Endodermal cell (in vitro differentiated cells): Measurements from ENCODE around the gene GATB. TPM values are rescaled to one million over a fixed set of nuclear protein-coding genes. Genes with fewer than 3 reads are reported as not detected.

Source experiments
- DNase-seq: peaks from one replicate; pipeline ENCODE4 v3.0.0-alpha.2; 2017
- H3K27ac ChIP-seq: 2 replicates; pipeline ENCODE4 v1.5.1; 2013; ENCODE audit warnings: mild to moderate bottlenecking, low read depth, low read length, moderate library complexity
- H3K27me3 ChIP-seq: 2 replicates; pipeline ENCODE4 v1.6.1; 2013; ENCODE audit warnings: mild to moderate bottlenecking, low read length, moderate library complexity; ENCODE audit not compliant: insufficient read depth, control insufficient read depth, poor library complexity, severe bottlenecking
- H3K36me3 ChIP-seq: 2 replicates; pipeline ENCODE4 v1.7.0; 2013; ENCODE audit warnings: mild to moderate bottlenecking, low read length, moderate library complexity; ENCODE audit not compliant: control insufficient read depth, insufficient read depth
- H3K4me1 ChIP-seq: one replicate; pipeline ENCODE4 v1.7.0; 2013; ENCODE audit warnings: low read length; ENCODE audit not compliant: control insufficient read depth, insufficient read depth
- H3K4me3 ChIP-seq: 2 replicates; pipeline ENCODE4 v1.5.1; 2013; ENCODE audit warnings: mild to moderate bottlenecking, low read length, moderate library complexity
- H3K9ac ChIP-seq: 2 replicates; pipeline ENCODE4 v1.6.1; 2013; ENCODE audit warnings: mild to moderate bottlenecking, low read length, moderate library complexity; ENCODE audit not compliant: poor library complexity, severe bottlenecking; ENCODE audit errors: extremely low read depth
- H3K9me3 ChIP-seq: 2 replicates; pipeline ENCODE4 v1.6.1; 2013; ENCODE audit warnings: mild to moderate bottlenecking, low read length, moderate library complexity; ENCODE audit not compliant: control insufficient read depth
- H3K27ac Mint-ChIP-seq: 2 replicates; pipeline ENCODE4 v1.8.0; 2020; ENCODE audit warnings: mixed read lengths
- H3K27me3 Mint-ChIP-seq: 2 replicates; pipeline ENCODE4 v1.8.0; 2021; ENCODE audit warnings: mild to moderate bottlenecking, mixed read lengths; ENCODE audit not compliant: insufficient read depth
- H3K36me3 Mint-ChIP-seq: 2 replicates; pipeline ENCODE4 v1.8.0; 2020; ENCODE audit warnings: low read depth, mixed read lengths
- H3K4me1 Mint-ChIP-seq: 2 replicates; pipeline ENCODE4 v1.8.0; 2020; ENCODE audit warnings: mixed read lengths
- H3K4me3 Mint-ChIP-seq: 2 replicates; pipeline ENCODE4 v1.8.0; 2020; ENCODE audit warnings: mild to moderate bottlenecking, moderate library complexity, mixed read lengths
- H3K9me3 Mint-ChIP-seq: 2 replicates; pipeline ENCODE4 v1.8.0; 2020; ENCODE audit warnings: mild to moderate bottlenecking, mixed read lengths
- CTCF ChIP-seq: fragments of 200-600 bp; sonication (generic); conservative IDR thresholded peaks from 2 replicates; pipeline ENCODE4 v1.5.0; 2021; ENCODE audit warnings: antibody characterized with exemption, mild to moderate bottlenecking
- WGBS, 2 experiments: methylation state at CpG; one replicate each; pipeline versions ENCODE4 v1.1.5 to v1.1.7; 2013; ENCODE audit warnings: missing lambda C conversion rate in 2 of 2, mixed read lengths in 1 of 2; ENCODE audit not compliant: insufficient coverage in 1 of 2, insufficient read length in 1 of 2; 5-methylcytosine and 5-hydroxymethylcytosine counted together
- total RNA-seq, 2 donors: library from RNA; stranded (reverse); fragmentation: NEBNext Ultra II Directional in 1 of 2; extraction: Animal tissue kit (Norgen Biotek cat#: 25700) in 1 of 2; gene quantifications; 2 replicates in 1 of 2; 3 replicates in 1 of 2; pipeline ENCODE4 v1.2.1, GENCODE V29; 2021

GATB gene
- total RNA-seq, 2 donors from 2014 or later: 18.3 to 20.5 TPM

- Mint-ChIP-seq H3K27me3 (peaks cover 16% of the 10 kb centered on the region), H3K4me1 (peaks cover 12% of the 10 kb centered on the region), H3K4me3 (no peak overlapping the region), H3K36me3 (no peaks in the 10 kb centered on the region), H3K27ac (no peak overlapping the region), H3K9me3 (no peaks in the 10 kb centered on the region)
- H3K4me3 ChIP-seq: no peak overlapping the region
- H3K9me3 ChIP-seq: no peaks in the 10 kb centered on the region
- no peak overlapping the region for H3K9ac ChIP-seq
- DNase-seq: no peak
- no peaks in the 10 kb centered on the region for H3K36me3 ChIP-seq
- WGBS, 2 experiments: 86 to 92% methylated on average over 2 to 3 of the region's 3 CpGs
- no peak for TF ChIP-seq CTCF
- peaks cover 6% of the 10 kb centered on the region for H3K27me3 ChIP-seq
- H3K27ac ChIP-seq: no peak overlapping the region
- H3K4me1 ChIP-seq: no peaks in the 10 kb centered on the region
Measured at GRCh38 chr4:151626228-151626627, 134.6 kb downstream of the GATB start.

DNA sequence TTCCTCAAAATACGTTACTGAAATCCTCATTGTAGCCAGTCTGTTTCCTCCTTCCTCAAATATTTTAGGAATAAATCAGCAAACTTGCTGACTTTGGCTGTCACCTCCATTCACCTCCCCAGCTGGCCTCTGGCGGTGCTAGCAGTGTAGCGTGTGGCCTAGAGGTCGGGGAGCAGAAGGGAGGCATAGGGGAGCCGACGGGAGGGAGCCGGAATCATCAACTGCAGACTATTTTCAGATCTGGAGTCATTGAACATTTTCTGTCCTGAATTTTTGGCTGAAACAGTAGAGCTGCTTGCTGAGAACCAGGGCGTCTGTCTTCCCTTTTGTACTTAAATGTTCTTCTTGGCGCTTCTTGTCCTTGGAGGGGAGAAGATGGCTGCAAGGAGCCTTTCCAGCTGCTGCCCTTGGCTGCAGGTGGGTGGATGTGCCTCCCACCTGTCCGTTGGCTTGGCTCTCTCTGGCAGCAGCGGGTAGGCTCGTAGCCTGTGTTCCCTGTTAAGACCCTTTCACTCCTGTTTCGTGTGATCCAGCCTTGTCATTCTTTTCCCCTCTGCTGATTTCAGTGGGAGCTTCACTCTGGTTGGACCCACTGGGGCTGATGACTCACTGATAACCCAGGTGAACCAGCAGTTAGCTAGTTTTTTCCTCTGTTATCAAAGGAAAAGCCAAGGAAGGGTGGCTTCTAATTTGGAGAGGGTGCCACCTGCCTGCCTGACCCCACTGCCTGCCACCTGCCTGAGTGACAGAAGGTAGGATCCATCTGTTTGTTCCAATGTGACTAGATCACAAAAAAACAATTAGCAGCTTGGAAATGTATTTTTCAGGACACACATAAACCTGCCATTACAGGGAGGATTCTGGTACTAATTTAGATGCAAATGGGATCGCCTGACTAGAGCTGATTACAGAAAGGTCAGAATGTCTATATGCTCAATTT lies 135.9 kb downstream of the GATB start:
- H3K36me3 Mint-ChIP-seq: no peaks in the 10 kb centered on the region
- TF ChIP-seq CTCF: no peak
- peaks cover 14% of the 10 kb centered on the region for H3K27me3 Mint-ChIP-seq
- H3K4me1 ChIP-seq: no peaks in the 10 kb centered on the region
- no peak for DNase-seq
- no peak overlapping the region for H3K4me3 Mint-ChIP-seq
- H3K36me3 ChIP-seq: no peaks in the 10 kb centered on the region
- no peaks in the 10 kb centered on the region for H3K9me3 Mint-ChIP-seq
- no peak overlapping the region for H3K27ac ChIP-seq
- no peaks in the 10 kb centered on the region for H3K9me3 ChIP-seq
- peaks cover 12% of the 10 kb centered on the region for H3K4me1 Mint-ChIP-seq
- WGBS, 2 experiments: 94 to 99% methylated on average over 10 to 14 of the region's 14 CpGs
- H3K4me3 ChIP-seq: no peak overlapping the region
- H3K27me3 ChIP-seq: peaks cover 6% of the 10 kb centered on the region
- H3K27ac Mint-ChIP-seq: no peak overlapping the region
- H3K9ac ChIP-seq: no peak overlapping the region
